HepG2 (cell line): ENCODE measurements around the gene SLC16A3. TPM values are rescaled to one million over a fixed set of nuclear protein-coding genes. Genes with fewer than 3 reads are reported as not detected.

Source experiments
- CEBPB ChIP-seq: IDR thresholded peaks from 2 replicates; pipeline ENCODE4 v1.6.1; 2011; ENCODE audit warnings: low read depth, low read length, improper control_type of control experiment, borderline replicate concordance
- CREB3 ChIP-seq: sonication (generic); formaldehyde crosslinking; IDR thresholded peaks from 2 replicates; pipeline ENCODE4 v1.5.0; 2020; ENCODE audit warnings: missing genetic modification reagents
- ELF4 ChIP-seq: sonication (generic); formaldehyde crosslinking; IDR thresholded peaks from 2 replicates; pipeline ENCODE4 v1.5.0; 2020; ENCODE audit warnings: missing genetic modification reagents, mild to moderate bottlenecking, moderate library complexity, borderline replicate concordance
- FOXK2 ChIP-seq: fragments of 450-650 bp; IDR thresholded peaks from 2 replicates; pipeline ENCODE4 v1.6.1; 2016
- GTF2F1 ChIP-seq: fragments of 150-350 bp; IDR thresholded peaks from 2 replicates; pipeline ENCODE4 v1.6.1; 2014; ENCODE audit warnings: low read length
- MXI1 ChIP-seq: IDR thresholded peaks from 3 replicates; pipeline ENCODE4 v1.6.1; 2012; ENCODE audit warnings: low read depth, low read length, inconsistent platforms, borderline replicate concordance
- NFIC ChIP-seq: IDR thresholded peaks from 2 replicates; pipeline ENCODE4 v1.6.1; 2012; ENCODE audit warnings: mild to moderate bottlenecking, low read length, inconsistent platforms
- NFKB2 ChIP-seq: sonication (generic); formaldehyde crosslinking; IDR thresholded peaks from 2 replicates; pipeline ENCODE4 v1.4.0; 2020; ENCODE audit warnings: missing genetic modification reagents, borderline replicate concordance
- PITX1 ChIP-seq: sonication (generic); formaldehyde crosslinking; IDR thresholded peaks from 2 replicates; pipeline ENCODE4 v1.5.1; 2020; ENCODE audit warnings: mild to moderate bottlenecking, missing genetic modification reagents
- RBAK ChIP-seq: sonication (generic); formaldehyde crosslinking; IDR thresholded peaks from 2 replicates; pipeline ENCODE4 v1.5.1; 2020; ENCODE audit warnings: mild to moderate bottlenecking, missing genetic modification reagents
- RORA ChIP-seq: sonication (generic); formaldehyde crosslinking; IDR thresholded peaks from 2 replicates; pipeline ENCODE4 v1.5.0; 2020; ENCODE audit warnings: mild to moderate bottlenecking, missing genetic modification reagents, moderate library complexity
- SMAD3 ChIP-seq: sonication (generic); formaldehyde crosslinking; IDR thresholded peaks from 2 replicates; pipeline ENCODE4 v1.4.0; 2020; ENCODE audit warnings: missing genetic modification reagents
- TRIM24 ChIP-seq: sonication (generic); formaldehyde crosslinking; IDR thresholded peaks from 2 replicates; pipeline ENCODE4 v1.8.0; 2022; ENCODE audit warnings: mild to moderate bottlenecking, missing genetic modification reagents
- ZBTB1 ChIP-seq: sonication (generic); formaldehyde crosslinking; IDR thresholded peaks from 2 replicates; pipeline ENCODE4 v1.4.0; 2020; ENCODE audit warnings: missing genetic modification reagents, borderline replicate concordance
- ZMYM2 ChIP-seq: sonication (generic); formaldehyde crosslinking; IDR thresholded peaks from 2 replicates; pipeline ENCODE4 v1.8.0; 2022; ENCODE audit warnings: mild to moderate bottlenecking, missing genetic modification reagents
- ZNF136 ChIP-seq: sonication (generic); formaldehyde crosslinking; IDR thresholded peaks from 2 replicates; pipeline ENCODE4 v1.8.1; 2022; ENCODE audit warnings: low read depth, mild to moderate bottlenecking, moderate library complexity, missing genetic modification reagents
- ZNF20 ChIP-seq: sonication (generic); formaldehyde crosslinking; IDR thresholded peaks from 2 replicates; pipeline ENCODE4 v1.4.0; 2020; ENCODE audit warnings: mild to moderate bottlenecking, moderate library complexity, missing genetic modification reagents
- ZNF253 ChIP-seq: sonication (generic); formaldehyde crosslinking; IDR thresholded peaks from 2 replicates; pipeline ENCODE4 v1.8.0; 2022; ENCODE audit warnings: mild to moderate bottlenecking, missing genetic modification reagents, borderline replicate concordance
- ZNF335 ChIP-seq: sonication (generic); formaldehyde crosslinking; IDR thresholded peaks from 2 replicates; pipeline ENCODE4 v1.4.0; 2020; ENCODE audit warnings: missing genetic modification reagents
- ZNF687 ChIP-seq: sonication (generic); formaldehyde crosslinking; IDR thresholded peaks from 2 replicates; pipeline ENCODE4 v1.5.1; 2020; ENCODE audit warnings: mild to moderate bottlenecking, missing genetic modification reagents, moderate library complexity
- ZSCAN9 ChIP-seq: IDR thresholded peaks from 2 replicates; pipeline ENCODE4 v1.6.1; 2016; ENCODE audit warnings: borderline replicate concordance
- polyA plus RNA-seq, 8 experiments: library from polyadenylated mRNA; depleted of rRNA in 3 of 8; stranded (reverse) in 7 of 8; unstranded in 1 of 8; fragments of >200 nt; fragmentation: Illumina TruSeq in 4 of 8; extraction: Trizol in 4 of 8; gene quantifications; 2 replicates each; pipeline versions ENCODE4 v1.2.1 to v1.2.3, GENCODE V29; 2011 to 2016; ENCODE audit warnings: low read depth in 4 of 8, missing spikeins in 1 of 8, mixed read lengths in 1 of 8; ENCODE audit not compliant: insufficient read depth in 1 of 8
- total RNA-seq, 5 experiments: library from RNA; depleted of rRNA; stranded (reverse); fragments of >200 nt; fragmentation: Illumina TruSeq; extraction: Trizol; gene quantifications; 2 replicates each; pipeline ENCODE4 v1.2.3, GENCODE V29; 2016; ENCODE audit warnings: low read depth in 1 of 5
- TF ChIP-seq, protein P1 (sequence below): sonication (generic); formaldehyde crosslinking; IDR thresholded peaks from 2 replicates; pipeline ENCODE4 v1.9.0; 2021; ENCODE audit warnings: missing genetic modification reagents, borderline replicate concordance

SLC16A3 gene
- total and polyA plus RNA-seq, 2 of the 13 experiments (the other 11 are each of a cell fraction or from before 2014, with no cell fraction given) = 242 to 349 TPM

DNA sequence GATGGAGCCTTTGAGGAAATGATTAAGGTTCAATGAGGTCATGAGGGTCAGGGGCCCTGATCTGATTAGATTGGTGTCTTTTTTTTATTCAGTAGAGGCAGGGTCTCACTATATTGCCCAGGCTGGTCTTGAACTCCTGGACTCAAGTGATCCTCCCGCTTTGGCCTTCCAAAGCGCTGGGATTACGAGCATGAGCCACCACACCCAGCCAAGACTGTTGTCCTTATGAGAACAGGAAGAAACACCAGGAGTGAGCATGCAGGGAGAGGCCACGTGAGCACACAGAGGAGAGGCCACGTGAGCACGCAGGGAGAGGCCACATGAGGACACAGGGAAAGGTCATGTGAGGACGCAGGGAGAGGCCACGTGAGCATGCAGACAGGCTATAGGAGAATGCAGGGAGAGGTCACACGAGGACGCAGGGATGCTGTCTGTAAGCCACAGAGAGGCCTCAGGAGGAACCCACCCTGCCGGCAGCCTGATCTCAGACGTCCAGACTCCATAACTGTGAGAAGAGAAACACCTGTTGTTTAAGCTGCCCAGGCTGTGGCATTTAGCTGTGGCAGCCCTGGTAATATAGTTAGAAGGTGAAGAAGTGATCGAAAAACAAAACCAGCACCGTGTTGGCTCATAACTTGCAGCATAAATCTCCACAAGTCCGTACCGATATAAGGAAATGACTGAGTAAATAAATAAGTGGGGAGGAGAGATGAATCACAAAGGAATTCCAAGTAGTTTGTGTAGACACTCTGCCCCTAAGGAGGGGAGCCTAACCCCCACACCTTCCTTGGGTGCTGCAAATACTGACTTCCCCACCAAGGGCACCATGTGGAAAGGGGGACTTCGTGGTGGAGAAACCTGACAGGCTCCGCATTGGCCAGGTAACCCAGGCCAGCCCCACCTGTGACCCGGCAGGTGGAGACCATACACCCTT, 59.3 kb downstream of the SLC16A3 start (continued):
- peak; percentile 86; the same call in 2 of the 3 replicates for TF ChIP-seq MXI1
- TF ChIP-seq ZNF687 (CRISPR knock-in tag) = peak; percentile 98
- TF ChIP-seq ZNF335 (CRISPR knock-in tag) = peak; percentile 85
- TF ChIP-seq, protein P1, sequence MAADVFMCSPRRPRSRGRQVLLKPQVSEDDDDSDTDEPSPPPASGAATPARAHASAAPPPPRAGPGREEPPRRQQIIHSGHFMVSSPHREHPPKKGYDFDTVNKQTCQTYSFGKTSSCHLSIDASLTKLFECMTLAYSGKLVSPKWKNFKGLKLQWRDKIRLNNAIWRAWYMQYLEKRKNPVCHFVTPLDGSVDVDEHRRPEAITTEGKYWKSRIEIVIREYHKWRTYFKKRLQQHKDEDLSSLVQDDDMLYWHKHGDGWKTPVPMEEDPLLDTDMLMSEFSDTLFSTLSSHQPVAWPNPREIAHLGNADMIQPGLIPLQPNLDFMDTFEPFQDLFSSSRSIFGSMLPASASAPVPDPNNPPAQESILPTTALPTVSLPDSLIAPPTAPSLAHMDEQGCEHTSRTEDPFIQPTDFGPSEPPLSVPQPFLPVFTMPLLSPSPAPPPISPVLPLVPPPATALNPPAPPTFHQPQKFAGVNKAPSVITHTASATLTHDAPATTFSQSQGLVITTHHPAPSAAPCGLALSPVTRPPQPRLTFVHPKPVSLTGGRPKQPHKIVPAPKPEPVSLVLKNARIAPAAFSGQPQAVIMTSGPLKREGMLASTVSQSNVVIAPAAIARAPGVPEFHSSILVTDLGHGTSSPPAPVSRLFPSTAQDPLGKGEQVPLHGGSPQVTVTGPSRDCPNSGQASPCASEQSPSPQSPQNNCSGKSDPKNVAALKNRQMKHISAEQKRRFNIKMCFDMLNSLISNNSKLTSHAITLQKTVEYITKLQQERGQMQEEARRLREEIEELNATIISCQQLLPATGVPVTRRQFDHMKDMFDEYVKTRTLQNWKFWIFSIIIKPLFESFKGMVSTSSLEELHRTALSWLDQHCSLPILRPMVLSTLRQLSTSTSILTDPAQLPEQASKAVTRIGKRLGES (CRISPR knock-in tag) = peak; percentile 89; the same call in 1 of the 2 replicates
- TF ChIP-seq PITX1 (CRISPR knock-in tag) = peak; percentile 93
- TF ChIP-seq FOXK2 = peak; percentile 96
- peak; percentile 95; the same call in 1 of the 2 replicates for TF ChIP-seq ZNF253 (CRISPR knock-in tag)
- no peak for TF ChIP-seq ELF4
- no peak; the same call in 1 of the 2 replicates for TF ChIP-seq RBAK
- TF ChIP-seq ZMYM2 (CRISPR knock-in tag) = peak; percentile 98
- TF ChIP-seq GTF2F1 = no peak
- no peak for TF ChIP-seq ZNF20
- TF ChIP-seq ZSCAN9 (CRISPR knock-in tag) = peak; percentile 87; the same call in 1 of the 2 replicates
- TF ChIP-seq SMAD3 (CRISPR knock-in tag) = peak; percentile 95
- TF ChIP-seq NFIC = peak; percentile 74; the same call in 1 of the 2 replicates
- no peak for TF ChIP-seq CEBPB
- no peak; the same call in 1 of the 2 replicates for TF ChIP-seq CREB3 (CRISPR knock-in tag)
- TF ChIP-seq NFKB2 = peak; percentile 70; the same call in 1 of the 2 replicates
- TF ChIP-seq RORA (CRISPR knock-in tag) = no peak
- TF ChIP-seq ZBTB1 (CRISPR knock-in tag) = no peak
- TF ChIP-seq TRIM24 (CRISPR knock-in tag) = no peak
- no peak; the same call in 1 of the 2 replicates for TF ChIP-seq ZNF136
